Calu3 (cell line): Measurements from ENCODE around the gene ATP6V1G2. TPM values are rescaled to one million over a fixed set of nuclear protein-coding genes. Genes with fewer than 3 reads are reported as not detected.

Experiments used
- BruUV-seq: library from RNA; stranded (reverse); fragments of 400-500 nt; replicated peaks from 2 replicates; lab custom pipeline; 2021; lab: Mats Ljungman, UMichigan
- CTCF ChIA-PET: fragments of 300-600 bp; sonication (Branson Sonifier 250); formaldehyde crosslinking; loops from one replicate; lab custom pipeline; 2022; ENCODE audit warnings: antibody characterized with exemption; lab: Charles Lee
- DNase-seq: peaks from one replicate; pipeline ENCODE4 v3.0.0; 2022
- H3K27ac Mint-ChIP-seq: one replicate; pipeline ENCODE4 v1.8.0; 2022; ENCODE audit warnings: mixed read lengths; ENCODE audit not compliant: unreplicated experiment
- H3K27me3 Mint-ChIP-seq: one replicate; pipeline ENCODE4 v1.8.0; 2022; ENCODE audit warnings: mixed read lengths; ENCODE audit not compliant: unreplicated experiment
- H3K36me3 Mint-ChIP-seq: one replicate; pipeline ENCODE4 v1.8.0; 2022; ENCODE audit warnings: mild to moderate bottlenecking, moderate library complexity, mixed read lengths; ENCODE audit not compliant: insufficient read depth, unreplicated experiment
- H3K4me1 Mint-ChIP-seq: one replicate; pipeline ENCODE4 v1.8.0; 2022; ENCODE audit warnings: mild to moderate bottlenecking, low read depth, mixed read lengths; ENCODE audit not compliant: unreplicated experiment
- H3K4me3 Mint-ChIP-seq: one replicate; pipeline ENCODE4 v1.8.0; 2022; ENCODE audit warnings: mild to moderate bottlenecking, low read depth, moderate library complexity, mixed read lengths; ENCODE audit not compliant: unreplicated experiment
- H3K9me3 Mint-ChIP-seq: one replicate; pipeline ENCODE4 v1.8.0; 2022; ENCODE audit warnings: low read depth, mixed read lengths; ENCODE audit not compliant: unreplicated experiment
- intact Hi-C: fragments of 100-400 bp; cut with micrococcal nuclease; formaldehyde crosslinking; loops from one replicate; pipeline ENCODE4 v1.10.0; 2022; ENCODE audit not compliant: unreplicated experiment
- total RNA-seq: library from RNA; stranded (reverse); gene quantifications from 2 replicates; pipeline ENCODE4 v1.2.3, GENCODE V29; 2022
- TF ChIP-seq, protein P1 (sequence below): fragments of 200-600 bp; IDR thresholded peaks from one replicate; pipeline ENCODE4 v1.8.0; 2022; ENCODE audit warnings: antibody characterized with exemption; ENCODE audit not compliant: unreplicated experiment

The ATP6V1G2 gene
- total RNA-seq, 1 experiment from 2014 or later, result 1.0 TPM

DNA sequence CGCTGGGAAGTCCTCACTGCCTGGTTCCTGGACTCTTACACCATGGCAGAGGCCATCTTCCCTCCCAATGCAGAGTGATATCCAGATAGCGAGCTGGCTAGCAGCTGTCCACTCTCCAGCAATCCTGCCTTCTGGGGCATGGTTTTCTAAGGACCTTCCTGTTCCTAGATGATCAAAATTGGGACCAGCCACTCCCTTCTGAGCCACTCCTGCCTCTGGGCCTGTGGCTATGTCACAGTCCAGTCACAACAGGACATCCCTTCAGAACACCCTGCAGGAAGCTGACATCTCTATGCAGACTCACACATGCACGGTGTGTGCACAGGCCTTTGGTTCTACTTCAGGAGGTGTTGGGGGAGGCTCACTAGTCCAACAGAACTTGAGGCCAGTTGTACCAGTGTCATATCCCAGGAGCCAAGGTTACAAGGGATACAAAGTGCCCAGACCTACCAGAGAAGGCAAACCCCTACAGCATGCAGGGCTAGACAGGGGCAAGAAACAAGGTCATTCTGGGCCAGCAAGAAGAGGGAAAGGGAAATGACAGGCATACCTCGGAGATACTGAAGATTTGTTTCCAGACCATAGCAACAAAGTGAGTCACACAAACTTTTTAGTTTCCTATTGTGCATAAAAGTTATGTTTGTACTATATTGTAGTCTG is 20.3 kb downstream of the ATP6V1G2 start:
- Mint-ChIP-seq H3K4me3 (no peak overlapping the region), H3K36me3 (peaks cover 30% of the 10 kb centered on the region), H3K27me3 (peaks cover 11% of the 10 kb centered on the region), H3K27ac (no peak overlapping the region), H3K4me1 (peaks cover 24% of the 10 kb centered on the region), H3K9me3 (no peaks in the 10 kb centered on the region)
- no peak for DNase-seq
- CTCF ChIA-PET, result interaction anchor here (0.8 kb wide), 1 partner anchor 15 kb away, joined by 7 read pairs; the partner anchor contains the start of gene DDX39B
- no TSS peak for BruUV-seq
- intact Hi-C loops, result no loop called here
- TF ChIP-seq, protein P1, sequence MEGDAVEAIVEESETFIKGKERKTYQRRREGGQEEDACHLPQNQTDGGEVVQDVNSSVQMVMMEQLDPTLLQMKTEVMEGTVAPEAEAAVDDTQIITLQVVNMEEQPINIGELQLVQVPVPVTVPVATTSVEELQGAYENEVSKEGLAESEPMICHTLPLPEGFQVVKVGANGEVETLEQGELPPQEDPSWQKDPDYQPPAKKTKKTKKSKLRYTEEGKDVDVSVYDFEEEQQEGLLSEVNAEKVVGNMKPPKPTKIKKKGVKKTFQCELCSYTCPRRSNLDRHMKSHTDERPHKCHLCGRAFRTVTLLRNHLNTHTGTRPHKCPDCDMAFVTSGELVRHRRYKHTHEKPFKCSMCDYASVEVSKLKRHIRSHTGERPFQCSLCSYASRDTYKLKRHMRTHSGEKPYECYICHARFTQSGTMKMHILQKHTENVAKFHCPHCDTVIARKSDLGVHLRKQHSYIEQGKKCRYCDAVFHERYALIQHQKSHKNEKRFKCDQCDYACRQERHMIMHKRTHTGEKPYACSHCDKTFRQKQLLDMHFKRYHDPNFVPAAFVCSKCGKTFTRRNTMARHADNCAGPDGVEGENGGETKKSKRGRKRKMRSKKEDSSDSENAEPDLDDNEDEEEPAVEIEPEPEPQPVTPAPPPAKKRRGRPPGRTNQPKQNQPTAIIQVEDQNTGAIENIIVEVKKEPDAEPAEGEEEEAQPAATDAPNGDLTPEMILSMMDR, result no peak

DNA sequence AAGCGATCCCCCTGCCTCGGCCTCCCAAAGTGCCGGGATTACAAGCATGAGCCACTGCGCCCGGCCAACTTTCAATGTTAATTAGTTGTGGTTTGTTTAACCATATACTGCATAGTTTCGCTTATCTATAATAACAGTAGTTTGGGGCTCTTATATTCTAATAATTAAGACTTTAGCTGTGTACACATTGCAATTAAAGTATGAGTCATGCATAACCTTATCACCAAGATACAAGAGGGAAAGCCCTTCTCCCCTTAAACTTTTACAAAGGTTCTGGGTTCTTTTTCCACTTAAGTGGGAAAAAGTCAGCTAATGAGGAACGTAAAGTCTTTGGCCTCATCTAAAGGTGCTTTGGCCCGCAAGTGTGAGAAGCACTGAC is 20.9 kb downstream of the ATP6V1G2 start:
- intact Hi-C loops, result no loop called here
- H3K27ac Mint-ChIP-seq, result no peak overlapping the region
- no peaks in the 10 kb centered on the region for H3K9me3 Mint-ChIP-seq
- no peak for DNase-seq
- peaks cover 25% of the 10 kb centered on the region for H3K36me3 Mint-ChIP-seq
- BruUV-seq, result no TSS peak
- H3K4me3 Mint-ChIP-seq, result no peak overlapping the region
- CTCF ChIA-PET, result interaction anchor here (0.6 to 1.2 kb wide), 4 partner anchors 11 to 756 kb away, joined by 3 to 7 read pairs (median 4); partner anchors contain the start of gene DDX39B
- H3K27me3 Mint-ChIP-seq, result peaks cover 16% of the 10 kb centered on the region
- TF ChIP-seq, protein P1, result no peak
- H3K4me1 Mint-ChIP-seq, result peaks cover 22% of the 10 kb centered on the region

DNA sequence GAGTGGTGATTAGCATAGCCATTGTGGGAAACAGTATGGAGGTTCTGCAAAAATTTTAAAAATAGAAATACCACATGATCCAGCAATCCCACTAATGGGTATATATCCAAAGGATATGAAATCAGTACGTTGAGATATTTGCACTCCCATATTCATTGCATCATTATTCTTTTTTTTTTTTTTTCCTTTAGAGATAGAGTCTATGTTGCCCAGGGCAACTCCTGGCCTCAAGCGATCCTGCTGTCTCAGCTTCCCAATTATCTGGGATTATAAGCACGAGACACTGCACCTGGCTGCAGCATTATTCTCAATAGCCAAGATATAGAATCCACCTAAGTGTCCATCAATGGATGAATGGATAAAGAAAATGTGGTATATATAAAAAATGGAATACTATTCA is 24.6 kb downstream of the ATP6V1G2 start:
- H3K9me3 Mint-ChIP-seq, result no peaks in the 10 kb centered on the region
- TF ChIP-seq, protein P1, result no peak
- peaks cover 9% of the 10 kb centered on the region for H3K4me1 Mint-ChIP-seq
- intact Hi-C loops, result no loop called here
- CTCF ChIA-PET, result no interaction called here
- peaks cover 26% of the 10 kb centered on the region for H3K27me3 Mint-ChIP-seq
- H3K36me3 Mint-ChIP-seq, result no peaks in the 10 kb centered on the region
- BruUV-seq, result no TSS peak
- no peak overlapping the region for H3K27ac Mint-ChIP-seq
- DNase-seq, result no peak
- no peak overlapping the region for H3K4me3 Mint-ChIP-seq

DNA sequence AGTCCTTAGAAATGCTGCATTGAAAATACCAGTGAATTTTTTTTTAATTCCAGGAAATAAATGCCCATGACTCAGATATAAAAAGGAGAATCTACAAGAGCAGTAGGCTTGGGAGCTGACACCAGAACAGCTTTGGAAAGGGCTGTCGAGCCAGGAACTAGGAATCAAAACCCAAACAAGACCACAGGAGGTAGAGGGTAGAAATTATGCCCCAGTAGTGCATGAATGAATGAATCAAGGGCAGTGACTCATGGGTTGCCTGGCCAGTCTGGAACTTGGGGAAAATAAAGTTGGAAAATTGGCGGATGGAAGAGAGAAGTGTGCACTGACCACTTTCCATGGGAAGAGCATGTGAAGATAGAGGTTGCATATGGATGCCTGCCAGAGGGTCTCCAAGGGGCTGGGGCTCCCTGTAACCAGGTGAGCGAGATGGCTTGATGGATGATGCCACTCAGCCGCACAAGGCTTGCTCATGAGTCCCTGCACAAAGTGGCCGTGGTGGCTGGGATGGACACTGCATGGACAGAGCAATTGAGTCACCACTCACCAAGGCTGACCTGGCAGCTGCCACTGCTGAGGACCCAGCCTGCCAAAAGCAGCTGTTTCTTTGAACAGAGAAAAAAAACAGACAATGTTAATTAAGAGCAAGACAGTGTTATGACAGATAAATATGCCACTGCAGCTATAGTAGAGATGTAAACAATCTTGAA is 32.8 kb downstream of the ATP6V1G2 start:
- Mint-ChIP-seq H3K27me3 (no peaks in the 10 kb centered on the region), H3K9me3 (peaks cover 3% of the 10 kb centered on the region), H3K4me3 (no peak overlapping the region), H3K36me3 (peaks cover 14% of the 10 kb centered on the region), H3K27ac (no peak overlapping the region), H3K4me1 (no peaks in the 10 kb centered on the region)
- CTCF ChIA-PET, result interaction anchor here (0.8 kb wide), 1 partner anchor 99 kb away, joined by 3 read pairs; no protein-coding TSS in a partner anchor
- TF ChIP-seq, protein P1, result no peak
- intact Hi-C loops, result no loop called here
- BruUV-seq, result no TSS peak
- no peak for DNase-seq
